Neural crest cell (in vitro differentiated cells): Measurements from ENCODE around the gene COG4. TPM values are rescaled to one million over a fixed set of nuclear protein-coding genes. Genes with fewer than 3 reads are reported as not detected.

Source experiments
- DNase-seq: peaks from one replicate; pipeline ENCODE4 v3.0.0; 2021; ENCODE audit warnings: low read depth, mixed read lengths, low spot score
- H3K27ac Mint-ChIP-seq: one replicate; pipeline ENCODE4 v1.8.0; 2021; ENCODE audit warnings: mild to moderate bottlenecking, mixed read lengths; ENCODE audit not compliant: unreplicated experiment
- H3K27me3 Mint-ChIP-seq: 2 replicates; pipeline ENCODE4 v1.8.0; 2021; ENCODE audit warnings: low read depth, mild to moderate bottlenecking, mixed read lengths
- H3K36me3 Mint-ChIP-seq: 2 replicates; pipeline ENCODE4 v1.8.0; 2021; ENCODE audit warnings: low read depth, mild to moderate bottlenecking, mixed read lengths
- H3K4me1 Mint-ChIP-seq: 2 replicates; pipeline ENCODE4 v1.8.0; 2021; ENCODE audit warnings: mixed read lengths
- H3K4me3 Mint-ChIP-seq: one replicate; pipeline ENCODE4 v1.8.0; 2021; ENCODE audit warnings: mild to moderate bottlenecking, mixed read lengths
- H3K9me3 Mint-ChIP-seq: 2 replicates; pipeline ENCODE4 v1.8.0; 2021; ENCODE audit warnings: mixed read lengths
- total RNA-seq: library from RNA; stranded (reverse); gene quantifications from 2 replicates; pipeline ENCODE4 v1.2.1, GENCODE V29; 2021
- TF ChIP-seq, protein P1 (sequence below): fragments of 200-600 bp; sonication (generic); conservative IDR thresholded peaks from 2 replicates; pipeline ENCODE4 v1.5.0; 2021; ENCODE audit warnings: antibody characterized with exemption, mild to moderate bottlenecking

Gene COG4
- total RNA-seq, 1 donor from 2014 or later = 82.7 TPM

GRCh38 chr16:70495425-70496182 lies 27.8 kb downstream of the COG4 start:
- Mint-ChIP-seq H3K4me1 (no peaks in the 10 kb centered on the region), H3K9me3 (no peaks in the 10 kb centered on the region), H3K27me3 (no peaks in the 10 kb centered on the region), H3K4me3 (no peak overlapping the region), H3K36me3 (peaks cover 2% of the 10 kb centered on the region), H3K27ac (no peak overlapping the region)
- TF ChIP-seq, protein P1, sequence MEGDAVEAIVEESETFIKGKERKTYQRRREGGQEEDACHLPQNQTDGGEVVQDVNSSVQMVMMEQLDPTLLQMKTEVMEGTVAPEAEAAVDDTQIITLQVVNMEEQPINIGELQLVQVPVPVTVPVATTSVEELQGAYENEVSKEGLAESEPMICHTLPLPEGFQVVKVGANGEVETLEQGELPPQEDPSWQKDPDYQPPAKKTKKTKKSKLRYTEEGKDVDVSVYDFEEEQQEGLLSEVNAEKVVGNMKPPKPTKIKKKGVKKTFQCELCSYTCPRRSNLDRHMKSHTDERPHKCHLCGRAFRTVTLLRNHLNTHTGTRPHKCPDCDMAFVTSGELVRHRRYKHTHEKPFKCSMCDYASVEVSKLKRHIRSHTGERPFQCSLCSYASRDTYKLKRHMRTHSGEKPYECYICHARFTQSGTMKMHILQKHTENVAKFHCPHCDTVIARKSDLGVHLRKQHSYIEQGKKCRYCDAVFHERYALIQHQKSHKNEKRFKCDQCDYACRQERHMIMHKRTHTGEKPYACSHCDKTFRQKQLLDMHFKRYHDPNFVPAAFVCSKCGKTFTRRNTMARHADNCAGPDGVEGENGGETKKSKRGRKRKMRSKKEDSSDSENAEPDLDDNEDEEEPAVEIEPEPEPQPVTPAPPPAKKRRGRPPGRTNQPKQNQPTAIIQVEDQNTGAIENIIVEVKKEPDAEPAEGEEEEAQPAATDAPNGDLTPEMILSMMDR = no peak
- DNase-seq = no peak

DNA sequence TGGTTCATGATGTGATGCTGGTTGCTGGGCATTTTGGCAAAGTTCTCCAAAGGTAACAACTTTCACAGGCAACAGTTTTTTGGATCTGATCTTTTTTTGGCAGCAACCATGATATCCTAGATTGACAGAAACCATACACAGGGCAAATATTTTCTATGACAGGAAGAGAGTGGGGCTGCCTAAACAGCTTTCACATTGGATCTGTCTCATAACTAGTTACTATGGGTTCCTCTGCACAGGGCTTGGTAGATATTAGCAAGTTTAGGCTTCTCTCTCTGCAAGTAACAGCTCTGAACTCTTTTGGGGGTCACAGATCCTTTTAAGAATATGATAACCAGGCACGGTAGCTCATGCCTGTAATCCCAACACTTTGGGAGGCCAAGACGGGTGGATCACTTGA lies 28.6 kb downstream of the COG4 start:
- TF ChIP-seq, protein P1 = no peak
- no peak for DNase-seq
- H3K36me3 Mint-ChIP-seq = peaks cover 2% of the 10 kb centered on the region
- no peaks in the 10 kb centered on the region for H3K27me3 Mint-ChIP-seq
- no peak overlapping the region for H3K4me3 Mint-ChIP-seq
- H3K27ac Mint-ChIP-seq = no peak overlapping the region
- H3K4me1 Mint-ChIP-seq = no peaks in the 10 kb centered on the region
- H3K9me3 Mint-ChIP-seq = no peaks in the 10 kb centered on the region

- no peak overlapping the region for H3K4me3 Mint-ChIP-seq
- H3K27ac Mint-ChIP-seq = no peak overlapping the region
- TF ChIP-seq, protein P1 = no peak
- no peaks in the 10 kb centered on the region for H3K9me3 Mint-ChIP-seq
- peaks cover 2% of the 10 kb centered on the region for H3K36me3 Mint-ChIP-seq
- no peak for DNase-seq
- H3K4me1 Mint-ChIP-seq = no peaks in the 10 kb centered on the region
- no peaks in the 10 kb centered on the region for H3K27me3 Mint-ChIP-seq
Measured at GRCh38 chr16:70494202-70494770, 29.1 kb downstream of the COG4 start.

DNA sequence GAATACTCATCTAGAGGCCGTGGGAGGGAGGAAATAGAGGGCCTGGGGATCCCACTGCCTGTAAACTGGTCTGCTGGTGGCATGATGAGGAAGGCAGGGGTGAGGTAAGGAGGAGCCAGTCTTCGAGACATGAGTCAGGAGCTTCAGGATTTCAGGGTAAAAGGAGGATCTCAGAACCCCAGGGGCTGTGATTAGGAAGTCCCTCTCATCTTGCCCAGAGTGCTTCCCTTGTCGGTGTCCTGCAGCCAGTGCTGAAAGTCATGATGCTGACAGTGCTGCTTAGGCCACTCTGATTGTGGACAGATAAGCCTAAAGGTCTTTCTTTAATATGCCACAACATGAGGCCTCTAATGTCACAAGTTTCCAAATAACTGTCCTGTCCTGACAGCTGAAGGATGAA lies 29.6 kb downstream of the COG4 start:
- Mint-ChIP-seq H3K36me3 (peaks cover 2% of the 10 kb centered on the region), H3K9me3 (no peaks in the 10 kb centered on the region), H3K27ac (no peak overlapping the region), H3K27me3 (no peaks in the 10 kb centered on the region), H3K4me1 (no peaks in the 10 kb centered on the region), H3K4me3 (no peak overlapping the region)
- DNase-seq = no peak
- TF ChIP-seq, protein P1 = no peak

DNA sequence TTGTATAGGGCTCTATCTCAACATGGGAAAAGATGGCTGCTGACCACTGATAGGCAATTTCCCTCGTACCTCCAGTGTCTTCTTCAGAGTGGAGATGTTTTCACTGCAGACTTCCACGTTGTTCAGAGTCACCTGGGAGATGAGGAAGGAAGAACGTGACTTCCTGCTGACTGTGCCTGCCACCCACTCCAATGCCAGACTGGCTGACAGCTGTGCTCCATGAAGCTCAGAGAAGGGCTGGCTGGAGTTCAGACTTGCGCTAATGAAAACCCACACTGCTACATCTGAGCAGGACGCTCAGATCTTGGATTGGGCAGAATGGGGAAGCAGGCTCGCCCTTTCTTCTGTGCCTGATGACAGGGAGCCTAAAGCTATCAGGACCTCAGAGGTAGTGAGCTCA lies 33.1 kb downstream of the COG4 start:
- no peaks in the 10 kb centered on the region for H3K27me3 Mint-ChIP-seq
- H3K4me3 Mint-ChIP-seq = no peak overlapping the region
- H3K36me3 Mint-ChIP-seq = peaks cover 5% of the 10 kb centered on the region
- no peak for DNase-seq
- H3K9me3 Mint-ChIP-seq = no peaks in the 10 kb centered on the region
- H3K4me1 Mint-ChIP-seq = no peaks in the 10 kb centered on the region
- TF ChIP-seq, protein P1 = no peak
- H3K27ac Mint-ChIP-seq = no peak overlapping the region
